ENCODE measurements around the gene FXR2. TPM values are rescaled to one million over a fixed set of nuclear protein-coding genes. Genes with fewer than 3 reads are reported as not detected.

The FXR2 gene
- total and polyA plus RNA-seq, 2 donors (not counting 3 experiments of a cell fraction or from before 2014, with no cell fraction given), result 40.1 to 48.9 TPM

DNA sequence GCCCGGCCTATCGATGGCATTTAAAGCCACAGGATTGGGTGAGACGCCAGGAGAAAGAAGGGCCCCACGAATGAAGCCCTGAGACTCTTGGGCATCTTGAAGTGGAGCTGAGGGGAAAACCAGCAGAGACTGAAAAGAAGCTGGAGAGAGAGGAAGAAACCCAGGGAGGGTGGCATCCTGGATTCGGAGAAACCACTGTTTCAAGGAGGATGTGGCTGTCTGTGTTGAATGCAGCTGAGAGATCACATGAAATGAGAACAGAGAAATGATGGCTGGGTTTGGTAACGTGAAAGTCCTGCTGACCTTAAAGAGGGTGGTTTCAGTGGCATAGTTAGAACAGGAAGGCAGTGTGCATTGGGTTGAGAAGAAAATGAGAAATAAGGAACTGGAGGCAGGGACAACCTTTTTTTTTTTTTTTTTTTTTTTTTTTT lies 62.1 kb downstream of the FXR2 start:
- Histone ChIP-seq H3K9me3 (replicated peaks; ENCODE audit: control insufficient read depth, insufficient read depth, low read length) (no peaks in the 10 kb centered on the region), H3K9me1 (replicated peaks; ENCODE audit: control insufficient read depth, extremely low read depth, insufficient read depth, low read length) (no peaks in the 10 kb centered on the region), H2AFZ (ENCODE audit: low read depth, low read length) (no peak overlapping the region), H3K79me2 (ENCODE audit: control insufficient read depth, insufficient read depth, low read length) (no peaks in the 10 kb centered on the region), H4K20me1 (replicated peaks; ENCODE audit: control insufficient read depth, extremely low read depth, insufficient read depth, low read length) (no peaks in the 10 kb centered on the region), H3K36me3 (ENCODE audit: control insufficient read depth in 2 of 2, extremely low read depth in 1 of 2, insufficient read depth in 2 of 2, low read length in 2 of 2) (no peaks in the 10 kb centered on the region), H3K27ac (ENCODE audit: insufficient read depth, low read depth, low read length) (no peak overlapping the region), H3K4me1 (ENCODE audit: control insufficient read depth, extremely low read depth, insufficient read depth, low read length) (peaks cover 14% of the 10 kb centered on the region), H3K9ac (replicated peaks; ENCODE audit: extremely low read depth, insufficient read depth, low read length) (no peak overlapping the region), H3K4me2 (ENCODE audit: insufficient read depth, low read length) (no peak overlapping the region), H3K4me3 (replicated peaks in 1 of 3; ENCODE audit: insufficient read depth in 1 of 3, low read depth in 1 of 3, low read length in 3 of 3) (no peak overlapping the region), H3K27me3 (ENCODE audit: control insufficient read depth in 2 of 2, insufficient read depth in 2 of 2, low read length in 2 of 2) (no peaks in the 10 kb centered on the region)
- intact Hi-C loops (cut with micrococcal nuclease), result no loop called here
- TF ChIP-seq POLR2AphosphoS5 (IDR thresholded peaks at IDR 0.05; ENCODE audit: insufficient read depth, low read depth, low read length), result no peak
- TF ChIP-seq MYC (IDR thresholded peaks at IDR 0.05; ENCODE audit: low read depth, low read length), result no peak
- no peak for FAIRE-seq
- no peak for DNase-seq (ENCODE audit: low read depth, low spot score)
- BruUV-seq (replicated peaks), result no TSS peak
- CTCF ChIA-PET, result interaction anchor here (1.8 to 4.7 kb wide), 2 partner anchors 8 to 38 kb away, joined by 7 to 25 read pairs; no protein-coding TSS in a partner anchor
- POLR2A ChIA-PET, result no interaction called here
- dilution Hi-C loops (cut with MboI; ENCODE audit: extremely low pct_ligation_motif_present, low sequenced_read_pairs), result no loop called here

DNA sequence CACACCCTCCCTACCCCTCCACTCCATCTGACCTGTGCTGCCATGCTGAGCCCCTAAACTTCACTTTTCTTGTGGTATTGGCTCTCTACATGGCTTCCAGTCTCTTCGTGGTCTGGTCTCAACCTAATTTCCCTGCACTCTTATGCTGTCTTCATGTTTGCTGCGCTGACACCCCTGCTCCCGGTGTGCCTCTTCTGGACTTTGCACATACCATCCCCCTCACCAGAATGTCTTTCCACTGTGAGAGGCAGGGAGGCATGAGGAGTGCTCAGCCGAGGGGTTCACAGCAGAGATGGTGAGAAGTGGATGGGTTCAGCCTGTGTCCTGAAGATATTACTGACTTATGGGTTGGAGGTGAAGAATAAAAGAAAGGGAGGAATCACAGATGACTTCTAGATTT lies 63.3 kb downstream of the FXR2 start:
- Histone ChIP-seq H3K9me3 (replicated peaks; ENCODE audit: control insufficient read depth, insufficient read depth, low read length) (no peaks in the 10 kb centered on the region), H3K9ac (replicated peaks; ENCODE audit: extremely low read depth, insufficient read depth, low read length) (no peak overlapping the region), H3K4me2 (ENCODE audit: insufficient read depth, low read length) (no peak overlapping the region), H3K9me1 (replicated peaks; ENCODE audit: control insufficient read depth, extremely low read depth, insufficient read depth, low read length) (no peaks in the 10 kb centered on the region), H3K4me1 (ENCODE audit: control insufficient read depth, extremely low read depth, insufficient read depth, low read length) (peaks cover 10% of the 10 kb centered on the region), H4K20me1 (replicated peaks; ENCODE audit: control insufficient read depth, extremely low read depth, insufficient read depth, low read length) (no peaks in the 10 kb centered on the region), H3K4me3 (replicated peaks in 1 of 3; ENCODE audit: insufficient read depth in 1 of 3, low read depth in 1 of 3, low read length in 3 of 3) (no peak overlapping the region), H3K79me2 (ENCODE audit: control insufficient read depth, insufficient read depth, low read length) (no peaks in the 10 kb centered on the region), H3K27ac (ENCODE audit: insufficient read depth, low read depth, low read length) (no peak overlapping the region), H3K36me3 (ENCODE audit: control insufficient read depth in 2 of 2, extremely low read depth in 1 of 2, insufficient read depth in 2 of 2, low read length in 2 of 2) (no peaks in the 10 kb centered on the region), H2AFZ (ENCODE audit: low read depth, low read length) (no peak overlapping the region), H3K27me3 (ENCODE audit: control insufficient read depth in 2 of 2, insufficient read depth in 2 of 2, low read length in 2 of 2) (no peaks in the 10 kb centered on the region)
- CTCF ChIA-PET, result interaction anchor here (1.8 to 4.7 kb wide), 2 partner anchors 9 to 37 kb away, joined by 7 to 25 read pairs; no protein-coding TSS in a partner anchor
- FAIRE-seq (no peak), DNase-seq (ENCODE audit: low read depth, low spot score) (no peak)
- intact Hi-C loops (cut with micrococcal nuclease) (no loop called here), dilution Hi-C loops (cut with MboI; ENCODE audit: extremely low pct_ligation_motif_present, low sequenced_read_pairs) (no loop called here)
- no TSS peak for BruUV-seq (replicated peaks)
- TF ChIP-seq MYC (IDR thresholded peaks at IDR 0.05; ENCODE audit: low read depth, low read length) (no peak), JUN (IDR thresholded peaks at IDR 0.05; ENCODE audit: borderline replicate concordance, insufficient read depth, insufficient read length, low read depth) (no peak), POLR2AphosphoS5 (IDR thresholded peaks at IDR 0.05; ENCODE audit: insufficient read depth, low read depth, low read length) (no peak), POLR2A (IDR thresholded peaks at IDR 0.05; ENCODE audit: low read depth, low read length) (no peak), GATA2 (IDR thresholded peaks at IDR 0.05; ENCODE audit: insufficient read depth, insufficient read length, low read depth, low read length) (no peak), EZH2 (IDR thresholded peaks at IDR 0.05; ENCODE audit: borderline replicate concordance, low read depth, low read length, severe bottlenecking) (no peak), FOS (IDR thresholded peaks at IDR 0.05; ENCODE audit: borderline replicate concordance, insufficient read depth, low read length) (no peak), MAX (IDR thresholded peaks at IDR 0.05; ENCODE audit: insufficient read depth, insufficient read length) (no peak)
- TF ChIP-seq, protein P1, sequence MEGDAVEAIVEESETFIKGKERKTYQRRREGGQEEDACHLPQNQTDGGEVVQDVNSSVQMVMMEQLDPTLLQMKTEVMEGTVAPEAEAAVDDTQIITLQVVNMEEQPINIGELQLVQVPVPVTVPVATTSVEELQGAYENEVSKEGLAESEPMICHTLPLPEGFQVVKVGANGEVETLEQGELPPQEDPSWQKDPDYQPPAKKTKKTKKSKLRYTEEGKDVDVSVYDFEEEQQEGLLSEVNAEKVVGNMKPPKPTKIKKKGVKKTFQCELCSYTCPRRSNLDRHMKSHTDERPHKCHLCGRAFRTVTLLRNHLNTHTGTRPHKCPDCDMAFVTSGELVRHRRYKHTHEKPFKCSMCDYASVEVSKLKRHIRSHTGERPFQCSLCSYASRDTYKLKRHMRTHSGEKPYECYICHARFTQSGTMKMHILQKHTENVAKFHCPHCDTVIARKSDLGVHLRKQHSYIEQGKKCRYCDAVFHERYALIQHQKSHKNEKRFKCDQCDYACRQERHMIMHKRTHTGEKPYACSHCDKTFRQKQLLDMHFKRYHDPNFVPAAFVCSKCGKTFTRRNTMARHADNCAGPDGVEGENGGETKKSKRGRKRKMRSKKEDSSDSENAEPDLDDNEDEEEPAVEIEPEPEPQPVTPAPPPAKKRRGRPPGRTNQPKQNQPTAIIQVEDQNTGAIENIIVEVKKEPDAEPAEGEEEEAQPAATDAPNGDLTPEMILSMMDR (IDR thresholded peaks at IDR 0.05; ENCODE audit: extremely low read depth in 1 of 2, insufficient read depth in 1 of 2, low read depth in 1 of 2, low read length in 2 of 2), result no peak
- POLR2A ChIA-PET, result no interaction called here

Data from endothelial cell of umbilical vein (primary cell).